ENCODE data around the gene TMBIM4. TPM values are rescaled to one million over a fixed set of nuclear protein-coding genes. Genes with fewer than 3 reads are reported as not detected.

TMBIM4 gene
- 45.4 and 46.2 TPM in 2 replicates for total RNA-seq

GRCh38 chr12:66169221-66170170 is at the start of gene TMBIM4:
TSS of gene TMBIM4 (minus strand) at chr12:66169996. CDS start at chr12:66169951, 45 bp downstream.

GRCh38 chr12:66188584-66189485 is 19.0 kb upstream of the TMBIM4 start, which contains the start of gene IRAK3:
TSS of gene IRAK3 (plus strand) at chr12:66189214. CDS start at chr12:66189300, 86 bp downstream.

GRCh38 chr12:66130267-66131066 is 39.3 kb downstream of the TMBIM4 start, which contains the start of gene LLPH:
TSS of gene LLPH (minus strand) at chr12:66130750. CDS start at chr12:66129106, 1,644 bp downstream.

Other genes with a start within 250 kb of the TMBIM4 start
- gene LLPH, start 39.2 kb downstream of the TMBIM4 start, total RNA-seq, result 3.5 and 4.0 TPM in 2 replicates
- gene IRAK3, start 19.2 kb upstream of the TMBIM4 start, total RNA-seq, result 5.6 and 9.4 TPM in 2 replicates
- 1.3 TPM in 2 replicates for gene HELB, start 132.5 kb upstream of the TMBIM4 start, total RNA-seq